IPS DF 6.9 (cell line): ENCODE measurements around the gene KY.

Experiments used
- DNase-seq: peaks from one replicate; pipeline ENCODE4 v3.0.0-alpha.2; 2013; ENCODE audit warnings: low read depth, low spot score
- H3K27ac ChIP-seq: one replicate; pipeline ENCODE4 v1.5.1; 2013; ENCODE audit warnings: low read length, control low read depth
- H3K27me3 ChIP-seq: 2 replicates; pipeline ENCODE4 v1.6.1; 2013; ENCODE audit warnings: mild to moderate bottlenecking, low read length; ENCODE audit not compliant: control insufficient read depth, insufficient read depth
- H3K36me3 ChIP-seq: 2 replicates; pipeline ENCODE4 v1.6.1; 2013; ENCODE audit warnings: low read length; ENCODE audit not compliant: control insufficient read depth, insufficient read depth
- H3K4me1 ChIP-seq: 2 replicates; pipeline ENCODE4 v1.6.1; 2013; ENCODE audit warnings: low read length; ENCODE audit not compliant: control insufficient read depth, insufficient read depth
- H3K4me3 ChIP-seq: 2 replicates; pipeline ENCODE4 v1.5.1; 2013; ENCODE audit warnings: mild to moderate bottlenecking, low read length
- H3K9me3 ChIP-seq: 2 replicates; pipeline ENCODE4 v1.6.1; 2013; ENCODE audit warnings: low read length, inconsistent platforms; ENCODE audit not compliant: control insufficient read depth, insufficient read depth
- WGBS: extraction: QIAGEN DNeasy Blood & Tissue Kit; methylation state at CpG from one replicate; pipeline ENCODE4 v1.1.7; 2013; ENCODE audit warnings: mixed read lengths, missing lambda C conversion rate; ENCODE audit not compliant: insufficient read length, insufficient coverage; 5-methylcytosine and 5-hydroxymethylcytosine counted together

KY gene

DNA sequence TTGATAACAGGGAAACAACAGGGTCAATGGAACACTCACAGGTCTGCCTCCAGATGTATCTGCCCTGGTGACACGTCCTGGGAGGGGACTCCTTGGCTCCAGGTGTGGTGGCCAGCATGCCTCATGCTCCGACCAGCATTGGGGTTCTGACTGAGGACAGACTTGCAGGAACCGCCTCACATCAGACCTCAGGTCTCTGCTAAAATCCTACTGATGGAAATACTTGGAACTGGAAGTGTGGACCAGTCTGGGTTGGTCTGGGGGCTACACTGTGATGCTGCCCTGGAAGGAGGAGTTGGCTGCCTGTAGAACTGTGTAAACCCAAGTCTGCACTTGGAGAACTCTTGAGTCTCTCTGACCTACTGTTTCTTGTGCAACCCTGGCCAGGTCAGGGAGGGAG lies 17.1 kb upstream of the KY start:
- no peak for DNase-seq
- no CpG with 5 or more reads among the region's 3 CpGs for WGBS
- Histone ChIP-seq H3K36me3 (no peaks in the 10 kb centered on the region), H3K4me3 (no peak overlapping the region), H3K9me3 (no peaks in the 10 kb centered on the region), H3K4me1 (peaks cover 2% of the 10 kb centered on the region; the same call in 1 of the 2 replicates), H3K27me3 (no peaks in the 10 kb centered on the region), H3K27ac (no peak overlapping the region)

DNA sequence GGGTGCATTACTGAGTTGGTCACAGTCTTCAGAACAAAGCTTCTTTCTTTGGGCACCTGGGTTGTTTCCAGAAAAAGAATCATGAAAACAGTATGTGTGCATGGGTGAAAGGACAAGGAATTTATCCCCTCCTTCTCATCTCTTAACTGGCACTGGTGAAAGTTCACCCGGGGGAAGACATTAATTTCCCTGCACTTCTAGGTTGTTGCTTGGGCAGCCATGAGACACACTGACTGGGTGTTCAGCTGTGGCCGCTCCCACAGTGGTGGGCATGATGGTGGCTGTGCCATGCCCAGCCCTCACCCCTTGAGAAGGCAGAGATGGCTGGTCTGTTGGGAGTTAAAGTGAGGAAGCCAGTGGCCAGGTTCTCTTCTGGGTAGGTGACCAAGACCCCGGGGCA lies 16.6 kb upstream of the KY start:
- Histone ChIP-seq H3K9me3 (no peaks in the 10 kb centered on the region), H3K36me3 (no peaks in the 10 kb centered on the region), H3K27ac (no peak overlapping the region), H3K27me3 (no peaks in the 10 kb centered on the region), H3K4me1 (peaks cover 2% of the 10 kb centered on the region; the same call in 1 of the 2 replicates), H3K4me3 (no peak overlapping the region)
- DNase-seq: no peak
- no CpG with 5 or more reads among the region's 3 CpGs for WGBS

DNA sequence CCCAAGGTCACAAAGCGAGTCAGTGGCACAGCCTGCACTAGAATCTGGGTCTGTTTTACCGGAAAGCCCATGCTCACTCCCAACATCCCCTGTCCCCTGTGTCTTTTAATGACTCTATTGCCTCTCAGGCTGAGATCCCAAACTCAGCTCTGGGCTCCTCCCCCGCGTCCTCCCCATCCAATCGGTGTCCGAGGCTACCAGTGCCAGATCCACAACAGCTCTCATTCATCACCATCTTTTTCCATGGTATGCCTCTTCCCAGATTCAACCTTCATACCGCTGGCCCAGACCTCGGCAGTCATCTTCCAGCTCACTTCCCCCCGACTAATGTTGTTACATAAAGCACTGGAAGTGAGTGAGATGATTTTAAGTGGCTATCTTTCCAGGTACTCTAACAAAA lies 16.1 kb upstream of the KY start:
- Histone ChIP-seq H3K4me1 (peaks cover 2% of the 10 kb centered on the region; the same call in 1 of the 2 replicates), H3K4me3 (no peak overlapping the region), H3K27me3 (no peaks in the 10 kb centered on the region), H3K27ac (no peak overlapping the region), H3K9me3 (no peaks in the 10 kb centered on the region), H3K36me3 (no peaks in the 10 kb centered on the region)
- no peak for DNase-seq
- no CpG with 5 or more reads among the region's 9 CpGs for WGBS

DNA sequence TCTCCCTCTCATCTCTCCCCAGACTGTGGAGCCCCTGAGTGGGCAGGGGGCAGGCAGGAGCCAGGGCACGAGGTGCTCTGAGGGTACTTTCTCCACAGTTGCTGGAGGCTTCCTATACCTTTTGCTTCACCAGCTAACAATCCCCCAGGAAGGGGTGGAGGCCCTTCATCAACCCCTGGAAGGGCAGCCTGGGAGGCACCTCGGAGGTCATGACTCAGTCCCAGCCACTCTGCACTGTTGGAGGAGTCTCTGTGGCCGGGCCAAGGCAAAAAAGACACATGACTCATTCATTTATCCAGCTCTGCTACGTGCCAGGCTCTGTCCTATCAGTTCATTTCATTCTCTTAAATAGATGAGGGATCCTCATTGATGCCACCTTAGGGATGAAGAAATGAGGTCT lies 15.6 kb upstream of the KY start:
- Histone ChIP-seq H3K9me3 (no peaks in the 10 kb centered on the region), H3K4me3 (no peak overlapping the region), H3K4me1 (peaks cover 2% of the 10 kb centered on the region; the same call in 1 of the 2 replicates), H3K36me3 (no peaks in the 10 kb centered on the region), H3K27me3 (no peaks in the 10 kb centered on the region), H3K27ac (no peak overlapping the region)
- DNase-seq: no peak
- WGBS: no CpG with 5 or more reads among the region's 4 CpGs

DNA sequence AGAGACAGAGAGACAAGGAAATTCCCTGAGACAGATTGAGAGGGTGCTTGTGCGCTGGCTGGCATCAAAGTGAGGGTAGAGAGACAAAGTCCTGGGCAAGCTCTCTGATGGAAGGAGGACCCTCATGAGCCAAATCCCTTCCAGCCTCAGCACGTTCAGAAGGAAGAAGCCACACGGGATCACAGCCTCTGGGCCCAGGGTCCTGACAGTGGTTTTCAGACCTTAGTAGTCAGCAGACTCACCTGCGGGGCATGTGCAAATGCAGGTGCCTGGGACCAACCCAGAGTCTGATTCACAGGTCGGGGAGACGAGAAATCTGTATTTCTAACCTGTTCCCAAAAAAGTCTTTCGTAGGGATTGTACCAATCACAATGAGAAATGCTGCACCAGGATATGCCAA lies 15.2 kb upstream of the KY start:
- Histone ChIP-seq H3K27ac (no peak overlapping the region), H3K4me3 (no peak overlapping the region), H3K27me3 (no peaks in the 10 kb centered on the region), H3K9me3 (no peaks in the 10 kb centered on the region), H3K4me1 (peaks cover 2% of the 10 kb centered on the region; the same call in 1 of the 2 replicates), H3K36me3 (no peaks in the 10 kb centered on the region)
- WGBS: no CpG with 5 or more reads among the region's 7 CpGs
- DNase-seq: no peak

DNA sequence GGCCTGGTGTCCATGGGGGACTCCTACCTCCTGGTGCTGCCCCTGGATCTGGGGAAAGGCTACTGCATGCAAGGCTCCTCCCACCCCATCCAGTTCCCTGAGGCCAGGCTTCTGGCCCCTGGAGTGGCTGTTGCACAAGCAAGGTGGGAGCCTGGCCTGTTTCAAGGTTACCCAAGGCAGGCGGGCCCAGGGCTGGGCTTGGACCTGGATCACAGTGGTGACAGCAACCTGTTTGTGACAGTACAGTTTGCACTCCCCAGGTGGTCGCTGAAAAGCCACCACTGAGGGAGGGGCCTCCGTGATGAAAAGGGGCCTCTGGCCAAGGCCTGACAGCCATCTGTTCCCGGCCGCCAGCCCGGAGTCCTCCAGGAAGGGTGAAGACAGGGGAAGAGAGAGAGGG lies 14.4 kb upstream of the KY start:
- Histone ChIP-seq H3K36me3 (no peaks in the 10 kb centered on the region), H3K4me1 (peaks cover 2% of the 10 kb centered on the region; the same call in 1 of the 2 replicates), H3K27ac (no peak overlapping the region), H3K4me3 (no peak overlapping the region), H3K27me3 (no peaks in the 10 kb centered on the region), H3K9me3 (no peaks in the 10 kb centered on the region)
- no peak for DNase-seq
- WGBS: no CpG with 5 or more reads among the region's 6 CpGs

DNA sequence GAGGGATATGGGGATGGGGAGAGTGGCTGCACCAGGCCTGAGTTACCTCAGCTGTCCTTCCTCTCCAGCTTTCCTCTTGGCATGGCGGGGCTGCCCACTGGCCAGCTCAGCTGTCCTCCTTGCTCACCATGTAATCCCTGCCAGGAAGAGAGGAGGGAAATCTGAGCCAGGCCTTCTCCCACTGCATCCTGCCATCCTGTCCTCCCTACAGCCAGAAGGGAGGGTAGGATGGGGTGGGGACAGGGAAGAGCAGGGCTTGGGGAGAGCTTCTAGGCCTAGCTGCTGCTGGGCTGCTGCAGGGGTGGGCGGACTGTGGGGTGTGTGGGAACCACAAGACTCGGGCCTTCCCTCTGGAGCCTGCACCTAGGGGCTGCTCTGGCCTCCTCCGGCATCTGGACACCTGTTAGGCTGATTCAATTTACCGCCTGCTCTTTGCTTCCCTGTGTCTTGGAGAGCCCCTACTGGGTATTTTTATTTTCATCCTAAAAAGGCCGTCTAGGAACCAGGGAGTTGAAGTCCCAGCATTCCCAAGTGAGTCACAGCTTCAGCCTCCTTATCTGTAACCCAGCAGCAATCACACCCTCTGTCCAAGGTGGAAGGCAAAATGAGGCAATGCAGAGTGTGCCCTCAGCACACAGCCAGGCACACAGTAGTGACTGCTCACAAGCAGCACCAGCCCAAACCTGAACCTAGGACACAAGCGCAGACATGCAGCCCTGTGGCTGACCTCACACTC lies 13.1 kb upstream of the KY start:
- H3K27me3 ChIP-seq: no peaks in the 10 kb centered on the region
- H3K9me3 ChIP-seq: no peaks in the 10 kb centered on the region
- DNase-seq: no peak
- no CpG with 5 or more reads among the region's 7 CpGs for WGBS
- no peak overlapping the region for H3K27ac ChIP-seq
- H3K4me1 ChIP-seq: peaks cover 2% of the 10 kb centered on the region; the same call in 1 of the 2 replicates
- no peaks in the 10 kb centered on the region for H3K36me3 ChIP-seq
- H3K4me3 ChIP-seq: no peak overlapping the region; the same call in 1 of the 2 replicates

DNA sequence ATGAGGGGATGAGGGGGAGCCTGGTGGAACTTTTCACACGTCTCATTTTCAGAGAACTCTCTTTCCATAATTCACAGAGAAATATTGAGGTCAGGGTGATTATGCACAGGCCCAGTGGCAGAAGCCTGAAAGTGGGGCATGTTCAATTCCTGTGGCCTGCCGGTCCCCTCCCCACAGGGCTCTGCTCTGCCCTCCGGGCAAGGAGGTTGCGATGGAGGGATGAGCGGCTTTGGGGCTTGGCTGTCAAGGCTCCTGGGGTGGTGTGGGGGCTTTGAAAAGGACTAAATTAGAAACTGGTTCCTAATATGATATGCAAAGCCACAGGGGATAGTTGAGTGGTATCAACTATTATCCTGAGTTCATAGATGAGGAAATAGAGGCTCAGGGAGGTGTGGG lies 9.2 kb upstream of the KY start:
- no peak overlapping the region for H3K4me3 ChIP-seq
- DNase-seq: no peak

DNA sequence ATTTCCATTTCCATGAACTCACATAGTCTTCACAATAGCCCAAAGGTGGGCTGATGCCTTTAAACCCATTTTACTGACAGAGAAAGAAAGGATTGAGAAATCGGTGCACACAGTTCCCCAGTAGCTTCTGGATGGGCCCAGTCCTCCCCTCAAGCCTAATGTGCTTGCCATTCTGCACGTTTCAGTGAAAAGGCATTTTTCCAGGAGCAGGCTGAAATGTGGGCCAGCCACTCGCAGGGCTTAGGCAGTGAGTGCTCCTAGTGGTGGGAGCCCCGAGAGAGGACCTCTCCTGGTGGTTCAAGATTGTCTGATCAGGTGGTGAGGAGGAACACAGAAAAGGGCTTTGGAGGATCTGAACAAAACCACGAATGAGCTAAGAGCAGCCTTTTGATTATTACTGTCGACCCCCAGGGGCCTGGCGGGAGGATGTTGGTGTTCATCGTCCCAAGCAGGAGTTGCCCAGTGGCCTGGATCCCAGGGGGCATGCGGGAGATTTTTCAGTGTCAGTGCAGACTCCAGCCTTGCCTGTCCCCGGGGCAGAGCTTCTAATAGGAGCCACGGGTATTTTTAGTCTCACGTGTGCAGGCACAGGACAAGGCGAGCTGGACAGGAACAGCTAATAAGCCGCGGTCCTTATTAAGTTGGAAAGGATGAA lies 8.7 kb upstream of the KY start:
- Histone ChIP-seq H3K27ac (no peak overlapping the region), H3K27me3 (peaks cover 6% of the 10 kb centered on the region; the same call in 1 of the 2 replicates), H3K36me3 (no peaks in the 10 kb centered on the region), H3K9me3 (no peaks in the 10 kb centered on the region), H3K4me1 (peaks cover 2% of the 10 kb centered on the region; the same call in 1 of the 2 replicates), H3K4me3 (no peak overlapping the region)
- WGBS: no CpG with 5 or more reads among the region's 15 CpGs
- no peak for DNase-seq

More for the DNA sequence above, 9.2 kb upstream of the KY start:
- Histone ChIP-seq H3K9me3 (no peaks in the 10 kb centered on the region), H3K36me3 (no peaks in the 10 kb centered on the region), H3K27me3 (peaks cover 2% of the 10 kb centered on the region; the same call in 1 of the 2 replicates), H3K4me1 (peaks cover 2% of the 10 kb centered on the region; the same call in 1 of the 2 replicates), H3K27ac (no peak overlapping the region)
- WGBS: no CpG with 5 or more reads among the region's 5 CpGs

DNA sequence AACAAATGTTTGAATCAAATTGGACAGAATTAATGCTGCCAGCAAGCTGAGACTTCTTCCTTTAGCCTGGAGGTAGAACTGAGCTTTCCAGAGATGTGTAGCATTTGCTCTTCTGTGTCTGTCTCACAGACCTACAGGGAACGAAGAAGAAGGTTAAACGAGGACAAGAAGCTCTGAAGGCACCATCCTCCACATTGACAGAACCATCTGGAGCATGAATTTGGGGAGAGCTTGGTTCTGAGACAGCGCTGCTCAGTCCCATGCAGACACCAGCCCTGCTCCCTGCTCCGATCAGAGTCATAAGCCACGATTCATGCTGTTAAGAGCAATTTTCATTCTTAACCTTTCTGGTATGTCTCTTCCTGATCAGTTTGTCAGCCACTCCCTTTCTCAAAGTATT lies 7.7 kb upstream of the KY start:
- Histone ChIP-seq H3K27ac (no peak overlapping the region), H3K4me3 (no peak overlapping the region), H3K9me3 (no peaks in the 10 kb centered on the region), H3K36me3 (no peaks in the 10 kb centered on the region), H3K4me1 (no peaks in the 10 kb centered on the region), H3K27me3 (peaks cover 12% of the 10 kb centered on the region; the same call in 1 of the 2 replicates)
- WGBS: no CpG with 5 or more reads among the region's 5 CpGs
- DNase-seq: no peak
